Measurements from ENCODE around the gene MRPL54. TPM values are rescaled to one million over a fixed set of nuclear protein-coding genes. Genes with fewer than 3 reads are reported as not detected.
A peak's percentile ranks its signal among the peaks of the same experiment; 100 is the strongest.

MRPL54 gene
- polyA plus RNA-seq, 10 donors: 16.5 to 32.1 (median 26.9) TPM

DNA sequence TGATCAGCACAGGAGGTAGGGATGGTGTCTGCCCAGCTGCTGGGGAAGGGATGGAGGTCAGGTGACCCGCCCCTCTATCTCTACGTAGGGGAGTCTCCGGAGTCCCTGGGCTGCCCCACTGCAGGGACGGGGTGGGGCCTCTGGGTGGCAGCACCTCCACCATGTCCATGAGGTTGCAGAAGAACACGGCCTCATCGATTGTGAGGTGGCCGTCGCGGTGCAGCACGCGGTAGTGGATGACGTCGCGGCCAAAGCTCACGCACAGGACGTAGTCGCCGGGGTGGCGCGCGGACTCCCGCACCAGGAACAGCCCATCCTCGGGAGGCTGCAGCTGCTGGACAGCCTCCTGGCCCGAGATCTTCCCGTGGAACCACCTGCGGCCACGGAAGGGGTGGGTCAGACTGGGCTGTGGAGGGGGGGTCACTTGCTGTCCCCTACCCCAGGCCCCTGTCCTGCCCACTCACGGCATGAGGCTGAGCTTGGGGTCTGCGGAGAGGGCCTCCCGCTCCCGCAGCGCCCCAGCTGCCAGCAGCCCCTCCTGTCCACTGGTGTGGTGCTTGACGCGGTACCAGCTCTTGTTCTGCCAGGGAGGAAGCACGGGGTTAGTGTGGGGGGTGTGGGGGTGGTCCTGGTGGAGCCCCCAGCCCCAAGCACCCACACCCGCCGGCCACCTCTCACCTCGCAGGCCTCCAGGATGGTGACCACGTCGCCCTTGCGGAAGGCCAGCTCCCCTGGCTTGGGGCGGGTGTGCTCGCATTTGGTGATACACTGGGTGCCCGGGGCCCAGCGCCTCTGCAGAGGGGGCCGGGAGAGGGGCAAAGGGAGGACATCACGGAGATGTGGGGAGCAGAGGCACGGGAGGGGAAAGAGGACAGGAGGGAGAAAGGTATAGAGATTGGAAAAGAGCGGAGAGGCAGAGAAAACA, 21.4 kb downstream of the MRPL54 start:
- no peak for DNase-seq

DNA sequence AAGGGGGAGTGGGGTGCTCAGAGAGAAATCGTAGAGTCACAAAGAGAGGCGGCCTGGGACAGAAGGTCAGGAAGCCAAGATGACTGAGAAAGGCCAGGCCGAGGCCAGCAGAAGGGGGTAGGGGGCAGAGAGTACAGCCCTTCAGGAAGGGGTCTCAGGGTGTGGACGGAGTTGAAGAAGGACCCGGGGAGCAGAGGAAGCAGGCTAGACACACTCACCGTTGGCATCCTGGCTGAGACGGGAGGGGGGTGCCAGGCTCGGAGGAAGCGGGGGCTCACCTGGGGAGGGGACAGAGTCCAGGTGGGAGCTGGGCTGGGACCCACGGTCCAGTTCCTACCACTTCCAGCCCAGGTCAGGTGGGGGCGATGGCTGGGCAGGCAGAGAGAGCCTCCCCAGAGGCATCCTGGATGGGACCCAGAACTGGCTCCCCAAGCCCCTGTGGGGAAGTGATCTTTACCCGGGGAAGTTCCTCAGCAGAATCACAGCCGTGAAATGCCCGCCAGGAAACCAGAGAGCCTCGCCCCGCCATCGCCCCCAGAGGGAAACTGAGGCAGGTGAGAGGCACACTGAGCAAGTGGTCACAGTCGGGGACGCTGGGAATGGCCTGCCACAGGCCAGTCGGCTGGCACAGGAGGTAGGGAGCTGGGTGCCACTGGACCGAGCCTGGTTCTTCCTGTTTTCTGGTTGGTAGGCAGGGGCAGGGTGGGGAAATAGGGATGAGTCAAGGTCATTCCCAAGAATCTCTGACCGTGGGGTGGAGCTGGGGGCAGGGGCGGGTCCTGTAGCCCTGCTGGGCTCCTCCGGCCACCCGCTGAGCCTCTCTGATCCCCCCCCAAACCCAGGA, 22.3 kb downstream of the MRPL54 start:
- no peak for DNase-seq

DNA sequence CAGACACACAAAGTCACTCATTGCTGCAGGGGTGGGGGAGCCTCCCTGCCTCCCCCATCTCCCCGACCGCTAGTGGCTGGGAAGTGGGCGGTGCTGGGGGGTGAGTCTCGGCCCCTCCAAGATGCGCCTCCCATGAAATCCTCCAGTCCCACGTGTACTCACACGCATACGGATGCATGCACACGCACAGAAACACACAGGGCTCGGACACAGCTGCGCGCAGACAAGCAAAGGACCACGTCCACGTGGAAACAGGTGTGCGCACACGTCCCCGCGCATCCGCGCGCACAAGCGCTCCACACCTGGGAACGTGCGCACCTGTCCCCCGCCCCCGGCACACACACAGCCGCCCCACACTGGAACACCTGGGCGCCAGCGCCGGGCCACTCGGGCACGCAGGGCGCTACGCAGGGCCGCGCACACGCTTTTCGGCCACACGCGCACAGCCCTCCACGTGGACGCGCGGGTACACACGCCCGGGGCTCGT, 23.0 kb downstream of the MRPL54 start:
- DNase-seq: no peak

DNA sequence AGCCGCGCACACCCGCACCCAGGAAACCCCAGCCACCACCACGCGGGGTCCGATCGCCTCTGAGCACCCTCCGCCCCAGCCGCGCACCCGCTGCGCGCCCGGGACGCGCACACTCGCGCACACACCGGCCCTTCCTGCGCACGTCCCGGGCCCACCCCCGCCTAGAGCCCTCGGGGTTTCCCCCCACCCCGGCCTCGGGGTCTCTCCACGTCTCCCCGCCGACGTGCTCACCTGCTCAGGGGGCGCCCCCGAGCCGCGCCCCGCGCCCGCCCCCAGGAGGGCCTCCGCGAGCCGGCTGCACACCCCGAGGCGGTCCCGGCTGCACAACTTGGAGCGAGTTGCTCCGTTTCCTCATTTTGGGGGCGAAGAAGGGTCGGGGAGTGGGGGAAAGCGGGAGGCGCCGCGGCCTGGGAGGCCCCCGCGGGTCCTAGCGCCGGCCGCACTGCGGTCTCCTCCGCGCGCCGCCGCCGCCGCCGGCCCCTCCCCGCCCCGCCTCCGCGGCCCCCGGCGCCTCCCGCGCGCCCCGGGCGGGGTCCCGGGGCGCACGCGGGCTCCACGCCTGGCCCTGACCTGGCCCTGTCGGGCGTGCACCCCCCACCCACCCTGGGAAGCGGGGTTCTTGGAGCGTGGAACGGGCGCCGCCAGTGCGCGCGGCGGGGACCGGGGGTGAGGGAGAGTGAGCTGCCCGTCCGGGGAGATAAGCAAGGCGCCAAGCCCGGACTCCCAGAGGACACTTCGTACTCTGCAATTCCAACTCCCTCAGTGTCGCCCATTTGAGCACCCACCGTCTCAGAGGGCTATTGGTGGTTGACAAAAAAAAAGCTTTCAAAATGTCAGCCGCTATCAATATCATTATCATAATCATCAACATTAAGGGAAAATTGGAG, 23.7 kb downstream of the MRPL54 start, which contains the start of gene MATK:
TSS of gene MATK (minus strand) at position 444 of the 887 bp plus-strand sequence. CDS start 1,246 bp downstream, outside the sequence.
- no peak for DNase-seq

DNA sequence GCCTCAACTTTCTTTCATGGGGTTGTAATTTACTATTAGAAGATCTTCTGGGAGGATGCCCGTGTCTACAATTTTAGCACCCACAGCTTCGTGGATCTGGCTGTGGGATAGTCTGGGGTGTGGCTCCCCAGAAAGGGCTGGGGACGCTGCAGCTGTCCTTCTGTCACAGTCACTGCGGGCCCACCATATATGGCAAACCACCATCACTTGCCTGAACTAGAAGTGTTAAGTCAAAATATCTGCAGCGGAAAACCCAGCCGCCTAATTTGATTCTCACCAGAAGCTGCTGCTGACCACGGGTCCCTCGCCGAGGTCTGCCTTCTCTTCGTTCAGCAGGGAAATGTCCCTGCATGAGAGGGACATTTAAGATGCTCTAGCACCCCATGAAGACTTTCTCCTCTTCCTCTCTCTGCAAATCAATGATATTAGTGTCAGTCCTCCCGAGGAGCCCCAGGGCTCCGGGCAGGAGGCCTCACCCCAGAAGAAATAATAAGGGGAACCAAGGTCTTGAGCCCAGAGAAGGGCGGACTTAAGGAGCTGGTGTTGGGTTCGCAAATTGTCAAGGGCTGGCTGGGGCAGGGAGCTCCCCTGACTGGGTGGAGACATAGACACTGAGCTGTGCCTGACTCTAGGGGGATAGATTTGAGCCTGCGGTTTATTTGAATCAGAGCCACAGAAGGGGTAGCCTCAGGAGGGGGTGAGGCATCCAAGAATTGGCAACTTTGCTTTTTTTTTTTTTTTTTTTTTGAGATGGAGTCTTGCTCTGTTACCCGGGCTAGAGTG, 26.7 kb downstream of the MRPL54 start:
- DNase-seq: no peak

DNA sequence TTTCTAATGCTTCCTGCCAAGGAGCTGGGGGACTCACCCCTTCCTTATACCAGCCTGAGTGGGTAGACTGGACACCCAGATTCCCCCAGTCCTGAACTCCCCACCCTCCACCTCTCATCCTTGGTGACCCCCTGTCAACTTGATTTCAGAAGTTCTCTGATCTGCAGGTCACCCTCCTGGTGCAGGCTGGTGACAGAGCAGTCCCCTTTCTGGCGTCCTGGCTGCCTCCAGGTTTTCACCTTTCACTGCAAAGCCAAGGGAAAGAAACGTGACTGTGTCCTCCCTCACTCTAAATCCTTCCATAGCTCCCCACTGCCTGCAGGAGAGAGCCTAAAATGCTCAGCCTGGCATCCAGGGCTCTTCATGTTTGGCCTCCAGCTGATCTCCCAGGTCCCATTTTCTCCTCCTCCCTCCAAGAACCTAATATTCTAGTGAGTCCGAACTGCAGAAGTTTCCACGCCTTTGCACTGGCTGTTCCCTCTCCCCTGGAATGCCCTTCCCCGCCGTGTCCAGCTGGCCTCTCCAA, 27.8 kb downstream of the MRPL54 start:
- DNase-seq: no peak

DNA sequence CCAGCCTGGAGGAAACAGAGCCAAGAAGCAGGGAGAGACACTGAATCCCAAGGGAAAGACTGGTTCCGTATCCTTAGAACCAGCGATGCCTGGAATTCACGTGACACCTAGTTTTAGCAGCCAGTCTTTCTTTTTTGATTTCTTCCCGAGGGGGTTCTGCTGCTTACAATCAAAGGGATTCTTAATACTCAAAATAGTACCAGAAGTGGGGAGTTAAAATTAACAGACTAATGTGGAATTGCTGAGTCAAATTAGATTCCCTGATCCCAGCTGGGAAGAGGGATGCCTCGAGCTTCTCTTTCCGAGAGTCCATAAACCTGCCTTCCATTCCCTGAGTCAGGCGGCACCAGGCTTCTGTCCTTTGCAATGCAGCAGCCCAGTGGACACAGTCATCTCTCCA, 28.5 kb downstream of the MRPL54 start:
- DNase-seq: no peak

DNA sequence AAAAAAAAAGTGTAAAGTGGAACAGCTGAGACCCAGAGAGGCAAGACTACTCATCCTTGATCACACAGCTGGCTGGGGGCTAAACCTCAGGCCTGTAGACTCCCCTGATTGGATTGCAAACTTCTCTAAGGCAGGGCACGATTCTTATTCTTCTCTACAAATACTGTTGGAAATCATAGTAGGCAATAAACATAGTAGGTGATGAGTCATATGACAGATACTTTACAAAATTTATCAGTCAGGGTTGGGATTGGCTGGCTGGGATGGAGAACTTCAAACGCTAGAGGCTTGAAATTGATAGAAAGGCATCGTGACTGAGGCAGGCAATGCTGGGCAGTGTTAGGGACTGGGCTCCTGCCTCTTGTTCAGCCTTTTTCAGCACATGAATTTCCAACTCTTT, 29.6 kb downstream of the MRPL54 start:
- no peak for DNase-seq

DNA sequence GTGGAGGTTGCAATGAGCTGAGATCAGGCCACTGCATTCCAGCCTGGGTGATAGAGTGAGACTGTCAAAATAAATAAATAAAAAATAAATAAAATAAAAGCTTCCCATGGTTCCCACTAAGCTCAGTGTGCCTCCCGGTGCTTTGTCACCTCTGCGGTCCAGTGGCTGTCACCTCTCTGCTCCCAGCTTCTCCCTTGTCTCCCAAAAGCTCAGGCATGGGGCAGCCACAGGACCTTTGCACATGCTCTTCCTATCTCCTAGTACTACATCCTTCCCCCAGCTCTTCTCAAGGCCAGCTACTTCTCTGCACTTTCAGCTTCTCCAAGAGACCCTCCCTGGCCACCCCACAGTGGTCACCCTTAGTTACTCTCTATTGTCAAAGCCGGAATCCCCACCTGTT, 31.3 kb downstream of the MRPL54 start:
- no peak for DNase-seq

DNA sequence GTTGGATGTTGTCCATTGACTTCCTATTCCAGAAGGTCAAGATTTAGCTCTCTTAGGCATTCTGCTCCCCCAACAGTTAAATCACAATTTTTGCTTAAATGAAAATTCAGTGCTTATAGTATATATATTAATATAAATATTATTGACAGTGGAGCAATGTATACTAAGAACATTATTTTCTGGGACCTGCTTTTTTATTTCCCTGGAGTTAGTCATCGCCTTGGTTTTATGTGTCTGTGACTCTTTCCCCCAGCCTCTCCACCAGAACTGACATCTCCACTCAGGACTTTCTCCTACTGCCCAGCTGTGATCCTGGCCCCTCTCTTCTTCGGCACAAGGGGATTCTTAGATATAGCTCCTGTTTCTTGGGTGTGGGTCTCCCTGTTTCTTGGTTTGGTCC, 33.9 kb downstream of the MRPL54 start:
- no peak for DNase-seq

DNA sequence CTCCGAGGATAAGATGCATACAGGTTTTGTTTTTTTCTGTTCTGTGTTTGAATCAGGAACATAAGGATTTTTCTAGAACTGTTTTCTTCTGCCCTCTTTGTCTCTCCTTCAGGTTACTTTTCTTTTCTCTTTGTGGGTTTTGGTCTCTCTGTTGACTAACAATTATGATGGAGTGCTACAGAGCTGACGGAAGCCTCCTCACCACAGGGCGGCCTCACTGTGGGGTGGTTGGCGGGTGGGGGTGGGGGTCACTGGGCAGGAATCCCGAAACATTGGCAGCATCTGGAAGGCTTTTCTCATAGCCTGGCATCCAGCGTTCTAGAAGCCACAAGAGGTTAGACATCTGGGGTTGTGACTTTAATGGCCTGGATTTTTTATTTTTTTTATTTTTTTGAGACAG, 35.7 kb downstream of the MRPL54 start:
- no peak for DNase-seq

DNA sequence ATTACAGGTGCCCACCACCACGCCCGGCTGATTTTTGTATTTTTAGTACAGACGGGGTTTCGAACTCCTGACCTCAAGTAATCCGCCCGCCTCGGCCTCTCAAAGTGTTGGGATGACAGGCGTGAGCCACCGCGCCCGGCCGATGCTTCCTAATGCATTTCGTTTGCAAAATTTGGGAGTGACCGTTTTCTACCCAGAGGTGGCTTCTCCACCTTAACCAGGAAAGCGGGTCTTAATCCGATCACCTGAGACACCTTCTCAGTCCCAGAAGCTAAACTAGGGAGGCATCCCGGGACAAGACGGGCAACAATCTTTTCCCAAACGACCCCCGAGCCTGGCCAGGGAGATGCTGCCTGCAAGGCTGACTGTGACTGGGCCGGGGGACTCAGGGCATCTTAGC, 38.5 kb downstream of the MRPL54 start:
- DNase-seq: no peak

DNA sequence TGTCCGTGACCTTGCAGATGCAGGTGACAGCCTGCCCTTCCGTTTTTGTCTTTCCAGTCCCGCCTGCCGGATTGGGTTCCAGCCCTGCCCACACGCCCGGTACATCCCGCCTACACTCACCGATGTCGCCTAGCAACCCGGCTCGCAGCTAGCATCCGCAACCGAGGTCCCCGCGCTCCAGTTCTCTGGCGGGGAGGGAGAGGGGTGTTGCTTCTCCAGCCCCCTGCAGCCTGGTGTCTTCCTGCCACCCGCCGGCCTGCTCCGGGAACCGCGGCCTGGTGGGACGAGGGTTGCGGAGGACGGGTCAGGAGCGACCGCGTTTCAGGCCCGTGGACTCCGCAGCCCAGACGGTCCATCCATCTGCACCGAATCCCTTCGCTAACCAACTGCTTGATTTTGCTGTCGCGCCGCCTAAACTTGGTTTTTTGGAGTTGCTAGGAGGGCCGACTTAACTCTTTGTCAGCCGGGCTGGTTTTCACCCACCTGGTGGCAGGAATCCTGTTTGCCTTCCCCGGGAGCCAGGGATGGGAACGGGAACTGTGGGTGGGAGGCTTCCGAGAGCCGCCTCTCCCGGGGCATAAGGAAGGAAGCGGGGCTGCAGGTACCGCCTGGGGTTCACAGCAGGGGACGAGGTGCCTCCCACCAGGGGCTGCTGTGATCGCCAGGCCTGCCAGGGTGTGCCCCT, 39.1 kb downstream of the MRPL54 start:
- DNase-seq: peak; percentile 9 to 78 (median 36)

DNA sequence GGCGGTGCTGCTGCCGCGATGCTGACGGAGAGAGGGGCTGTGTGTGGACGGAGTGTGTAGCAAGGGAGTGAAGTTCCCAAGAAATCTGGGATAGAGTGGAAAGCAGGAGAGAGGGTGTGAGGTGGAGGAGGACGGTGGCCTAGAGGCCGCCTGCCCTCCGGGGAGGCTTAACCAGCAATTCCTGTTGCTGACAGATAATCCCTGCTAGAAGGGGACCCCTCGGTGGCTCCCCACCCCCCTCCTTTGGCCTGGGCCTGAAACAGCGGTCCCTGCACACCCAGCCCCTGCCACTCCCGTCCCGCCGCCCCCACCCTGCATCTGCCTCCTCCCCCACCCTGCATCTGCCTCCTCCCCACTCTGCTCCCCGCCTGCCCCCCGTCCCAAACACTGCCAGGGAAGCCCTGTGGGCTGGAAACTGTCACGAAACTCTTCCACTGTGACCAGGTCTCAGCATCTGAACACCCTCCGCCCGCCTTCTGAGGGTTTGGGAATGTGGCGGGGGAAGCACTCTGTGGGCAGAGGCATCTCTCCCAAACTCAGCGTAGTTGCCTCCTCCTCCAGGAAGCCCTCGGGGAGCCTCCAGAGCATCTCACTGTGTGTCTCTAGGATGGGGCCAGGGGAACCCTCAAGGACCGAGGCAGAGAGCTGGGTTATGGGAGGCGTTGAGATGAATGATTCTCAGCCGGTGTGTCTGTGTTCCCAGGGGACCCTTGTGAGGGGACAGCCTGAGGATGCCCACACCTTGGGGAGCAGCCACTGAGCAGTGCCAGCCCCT, 40.8 kb downstream of the MRPL54 start:
- DNase-seq: no peak

DNA sequence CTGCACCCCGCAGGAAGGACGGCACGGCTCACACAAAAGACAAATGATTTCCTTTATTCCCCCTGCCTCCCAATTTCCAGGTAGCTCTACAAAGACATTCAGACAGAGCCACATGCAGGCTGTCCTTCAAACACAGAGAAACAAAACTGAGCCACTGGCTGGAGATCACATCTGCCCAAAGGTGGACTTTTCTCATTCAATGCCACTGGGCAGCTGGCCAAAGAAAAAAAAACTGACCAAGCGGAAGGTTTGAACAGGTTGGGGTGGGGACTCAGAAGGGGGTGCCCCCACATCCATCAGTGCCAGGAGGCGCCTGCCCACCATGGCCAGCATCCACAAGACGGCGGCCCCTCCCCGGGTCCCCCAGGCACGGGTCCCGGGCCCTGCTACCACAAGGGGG, 41.5 kb downstream of the MRPL54 start:
- no peak for DNase-seq

DNA sequence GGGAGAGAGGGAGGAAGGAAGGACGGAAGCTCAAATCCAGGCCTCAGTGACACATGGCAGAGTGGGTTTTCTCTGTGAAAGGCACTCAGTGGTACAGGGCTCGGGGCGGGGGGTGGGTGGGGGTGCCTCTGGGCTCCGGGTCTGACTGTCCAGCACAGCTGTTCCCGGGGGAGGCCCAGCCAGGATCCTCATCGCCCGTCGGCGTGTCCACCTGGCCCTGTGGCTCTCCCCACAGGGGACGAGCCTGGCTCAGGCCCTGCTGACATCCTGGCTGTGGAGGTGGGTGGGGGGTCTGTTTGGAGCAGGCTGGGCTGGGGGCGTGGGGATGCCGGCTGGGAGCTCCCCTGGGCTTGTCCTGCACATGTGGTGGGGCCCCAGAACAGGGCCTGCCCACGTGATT, 41.9 kb downstream of the MRPL54 start:
- no peak for DNase-seq

DNA sequence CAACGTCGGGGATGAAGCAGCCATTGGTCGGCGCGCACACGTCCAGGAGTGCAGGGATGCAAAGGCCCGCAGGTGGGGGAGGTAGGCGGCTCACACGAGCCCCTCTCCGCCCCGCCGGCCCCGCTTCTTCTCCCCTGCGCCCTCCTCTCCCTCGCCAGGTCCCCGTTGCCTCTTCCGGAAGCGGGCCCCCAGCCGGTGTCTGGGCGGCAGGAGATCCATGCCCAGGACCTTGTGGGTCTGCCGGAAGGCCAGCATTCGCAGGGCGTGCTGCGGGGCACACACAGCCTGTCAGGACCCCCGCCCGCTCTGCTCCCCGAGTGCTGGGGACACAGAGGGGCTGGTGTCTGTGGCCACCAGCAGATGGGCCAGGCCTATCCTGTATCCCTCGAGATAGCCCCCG, 43.4 kb downstream of the MRPL54 start:
- no peak for DNase-seq

DNA sequence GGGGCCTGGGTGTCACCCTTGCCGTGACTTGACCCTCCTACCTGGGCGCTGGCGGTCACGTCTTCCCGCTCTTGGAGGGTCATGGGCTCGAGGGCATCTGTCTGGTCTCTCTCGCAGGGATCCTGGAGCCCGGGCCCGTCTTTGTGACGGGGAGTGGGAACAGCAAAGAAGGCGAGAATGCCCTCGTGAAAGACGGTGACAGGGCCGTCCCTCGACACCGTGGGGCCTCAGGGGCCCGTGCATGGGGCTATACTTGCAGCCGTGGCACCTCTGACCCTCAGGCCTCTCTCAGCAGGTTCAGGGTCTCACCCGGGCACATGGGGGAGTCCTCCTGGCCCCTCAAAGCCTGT, 44.6 kb downstream of the MRPL54 start:
- no peak for DNase-seq

Data from muscle of back (tissue), 11 donors.